Measurements from ENCODE around the gene EXOC6B.
"Not testable (repeated sequence)": the region's sequence is repeated elsewhere in the genome, so short reads cannot be mapped to it uniquely, and the experiment has no call there.

EXOC6B gene

DNA sequence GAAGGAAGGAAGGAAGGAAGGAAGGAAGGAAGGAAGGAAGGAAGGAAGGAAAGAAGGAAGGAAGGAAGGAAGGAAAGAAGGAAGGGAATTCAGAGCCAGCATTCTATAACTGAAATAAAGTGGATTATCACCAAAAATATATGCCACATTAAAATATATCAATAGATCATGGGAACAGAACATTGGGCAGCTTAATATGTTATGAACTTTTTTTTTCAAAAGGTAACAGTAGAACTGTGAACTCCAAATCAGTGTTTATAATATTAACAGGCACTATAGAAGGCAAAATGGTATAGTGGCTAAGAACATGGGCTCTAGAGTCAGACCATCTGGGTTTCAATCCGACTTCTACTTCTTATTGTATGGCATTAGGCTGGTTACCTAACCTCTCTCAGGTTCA lies 313.5 kb downstream of the EXOC6B start:
- TF ChIP-seq, protein P1, sequence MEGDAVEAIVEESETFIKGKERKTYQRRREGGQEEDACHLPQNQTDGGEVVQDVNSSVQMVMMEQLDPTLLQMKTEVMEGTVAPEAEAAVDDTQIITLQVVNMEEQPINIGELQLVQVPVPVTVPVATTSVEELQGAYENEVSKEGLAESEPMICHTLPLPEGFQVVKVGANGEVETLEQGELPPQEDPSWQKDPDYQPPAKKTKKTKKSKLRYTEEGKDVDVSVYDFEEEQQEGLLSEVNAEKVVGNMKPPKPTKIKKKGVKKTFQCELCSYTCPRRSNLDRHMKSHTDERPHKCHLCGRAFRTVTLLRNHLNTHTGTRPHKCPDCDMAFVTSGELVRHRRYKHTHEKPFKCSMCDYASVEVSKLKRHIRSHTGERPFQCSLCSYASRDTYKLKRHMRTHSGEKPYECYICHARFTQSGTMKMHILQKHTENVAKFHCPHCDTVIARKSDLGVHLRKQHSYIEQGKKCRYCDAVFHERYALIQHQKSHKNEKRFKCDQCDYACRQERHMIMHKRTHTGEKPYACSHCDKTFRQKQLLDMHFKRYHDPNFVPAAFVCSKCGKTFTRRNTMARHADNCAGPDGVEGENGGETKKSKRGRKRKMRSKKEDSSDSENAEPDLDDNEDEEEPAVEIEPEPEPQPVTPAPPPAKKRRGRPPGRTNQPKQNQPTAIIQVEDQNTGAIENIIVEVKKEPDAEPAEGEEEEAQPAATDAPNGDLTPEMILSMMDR (IDR thresholded peaks at IDR 0.05; ENCODE audit: low read depth, low read length): no peak
- Histone ChIP-seq H3K27ac (no peak overlapping the region), H3K4me3 (ENCODE audit: low read depth, low read length) (no peak overlapping the region), H3K9me3 (ENCODE audit: severe bottlenecking) (no peaks in the 10 kb centered on the region), H3K36me3 (no peaks in the 10 kb centered on the region), H3K27me3 (ENCODE audit: insufficient read depth, low read depth, severe bottlenecking) (no peaks in the 10 kb centered on the region)
- no peak for DNase-seq

DNA sequence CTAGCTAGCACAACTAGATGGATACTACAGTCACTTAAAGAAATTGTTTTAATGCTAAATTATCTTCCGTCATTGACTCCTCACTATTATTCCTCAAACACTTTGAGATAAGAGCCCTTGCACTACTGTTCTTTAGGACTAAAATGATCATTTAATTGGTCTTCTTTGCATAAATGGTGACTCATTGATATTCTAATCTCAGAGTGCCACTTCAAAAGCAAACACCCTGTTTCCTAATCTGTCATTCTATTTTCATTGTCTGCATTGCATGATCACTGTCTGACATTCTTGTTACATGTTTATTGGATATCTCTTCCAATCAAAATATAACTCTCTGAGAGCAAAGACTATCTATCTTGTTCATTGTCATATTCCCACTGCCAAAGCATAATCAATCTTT lies 313.9 kb downstream of the EXOC6B start:
- Histone ChIP-seq H3K27ac (no peak overlapping the region), H3K9me3 (ENCODE audit: severe bottlenecking) (no peaks in the 10 kb centered on the region), H3K27me3 (ENCODE audit: insufficient read depth, low read depth, severe bottlenecking) (no peaks in the 10 kb centered on the region), H3K36me3 (no peaks in the 10 kb centered on the region), H3K4me3 (ENCODE audit: low read depth, low read length) (no peak overlapping the region)
- TF ChIP-seq, protein P1 (IDR thresholded peaks at IDR 0.05; ENCODE audit: low read depth, low read length): no peak
- DNase-seq: no peak

DNA sequence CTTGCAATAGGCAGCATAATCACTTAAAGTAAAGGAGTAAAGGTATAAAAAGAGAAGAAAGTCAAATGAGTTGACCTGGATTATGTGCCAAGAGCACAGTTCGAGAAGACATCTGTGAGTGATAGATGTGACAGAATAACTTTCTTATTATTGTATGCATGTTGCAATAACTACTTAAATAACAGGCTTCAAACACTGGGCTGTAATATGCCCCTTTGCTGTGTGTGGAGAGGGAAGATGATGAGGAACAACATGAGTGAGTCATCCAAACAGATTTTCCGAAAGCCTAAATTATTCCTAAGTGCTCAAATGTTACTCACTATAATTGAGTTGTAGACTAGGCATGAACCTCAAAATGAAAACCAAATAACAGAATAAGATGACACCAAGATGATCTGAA lies 328.1 kb downstream of the EXOC6B start:
- Histone ChIP-seq H3K27me3 (ENCODE audit: insufficient read depth, low read depth, severe bottlenecking) (no peaks in the 10 kb centered on the region), H3K36me3 (no peaks in the 10 kb centered on the region; the same call in 1 of the 2 replicates), H3K4me3 (ENCODE audit: low read depth, low read length) (no peak overlapping the region), H3K27ac (no peak overlapping the region), H3K9me3 (ENCODE audit: severe bottlenecking) (no peaks in the 10 kb centered on the region)
- TF ChIP-seq, protein P1 (IDR thresholded peaks at IDR 0.05; ENCODE audit: low read depth, low read length): no peak
- no peak for DNase-seq

DNA sequence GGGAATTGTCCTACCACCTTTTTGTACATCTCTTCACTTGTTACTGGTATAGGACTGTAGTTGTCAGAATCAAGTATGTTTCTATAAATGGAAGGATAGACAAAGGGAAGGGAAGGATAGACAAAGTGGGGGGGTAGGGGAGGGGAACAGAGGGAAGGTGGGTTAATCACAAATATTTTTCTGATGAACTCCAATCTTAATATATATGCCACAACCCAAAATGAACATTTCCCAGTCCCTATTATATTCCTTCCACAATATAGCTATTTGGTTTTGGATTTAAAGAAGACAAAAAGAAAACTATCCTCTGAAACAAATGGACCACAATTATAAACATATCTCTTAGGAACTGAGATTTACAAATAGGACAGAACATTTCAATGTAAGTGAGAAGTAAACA lies 329.4 kb downstream of the EXOC6B start:
- Histone ChIP-seq H3K27ac (no peak overlapping the region), H3K4me3 (ENCODE audit: low read depth, low read length) (no peak overlapping the region), H3K27me3 (ENCODE audit: insufficient read depth, low read depth, severe bottlenecking) (no peaks in the 10 kb centered on the region), H3K9me3 (ENCODE audit: severe bottlenecking) (no peaks in the 10 kb centered on the region), H3K36me3 (no peaks in the 10 kb centered on the region; the same call in none of the 2 replicates)
- DNase-seq: no peak
- TF ChIP-seq, protein P1 (IDR thresholded peaks at IDR 0.05; ENCODE audit: low read depth, low read length): no peak

DNA sequence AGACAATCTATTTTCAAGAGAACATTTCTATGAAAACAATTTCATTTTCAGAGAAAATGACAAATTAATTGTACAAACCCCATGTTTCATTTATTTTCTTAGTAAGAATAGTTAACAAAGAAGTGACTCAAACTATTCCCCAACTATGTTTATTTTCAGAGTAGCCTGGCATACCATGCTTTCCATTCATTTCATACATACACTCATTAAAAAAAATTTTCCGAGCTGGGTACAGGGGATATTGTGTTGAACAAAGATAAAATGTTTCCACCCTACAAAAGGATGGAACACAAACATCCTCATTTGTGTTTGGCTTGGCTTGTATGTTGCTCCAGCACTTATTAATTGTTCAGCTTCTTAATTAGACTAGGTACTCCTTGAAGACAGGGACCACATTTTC lies 331.4 kb downstream of the EXOC6B start:
- DNase-seq: no peak
- H3K36me3 ChIP-seq: no peaks in the 10 kb centered on the region; the same call in none of the 2 replicates
- no peak overlapping the region for H3K27ac ChIP-seq
- H3K27me3 ChIP-seq (ENCODE audit: insufficient read depth, low read depth, severe bottlenecking): no peaks in the 10 kb centered on the region
- H3K9me3 ChIP-seq (ENCODE audit: severe bottlenecking): no peaks in the 10 kb centered on the region
- TF ChIP-seq, protein P1 (IDR thresholded peaks at IDR 0.05; ENCODE audit: low read depth, low read length): no peak
- no peak overlapping the region for H3K4me3 ChIP-seq (ENCODE audit: low read depth, low read length)

DNA sequence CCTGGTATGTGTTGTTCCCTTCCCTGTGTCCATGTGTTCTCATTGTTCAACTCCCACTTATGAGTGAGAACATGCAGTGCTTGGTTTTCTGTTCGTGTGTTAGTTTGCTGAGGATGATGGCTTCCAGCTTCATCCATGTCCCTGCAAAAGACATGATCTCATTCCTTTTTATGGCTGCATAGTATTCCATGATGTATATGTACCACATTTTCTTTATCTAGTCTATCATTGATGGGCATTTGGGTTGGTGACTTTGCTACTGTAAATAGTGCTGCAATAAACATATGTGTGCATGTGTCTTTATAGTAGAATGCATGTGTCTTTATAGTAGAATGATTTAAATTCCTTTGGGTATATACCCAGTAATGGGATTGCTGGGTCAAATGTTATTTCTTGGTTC lies 341.2 kb downstream of the EXOC6B start:
- H3K27me3 ChIP-seq (ENCODE audit: insufficient read depth, low read depth, severe bottlenecking); H3K36me3 ChIP-seq; H3K4me3 ChIP-seq (ENCODE audit: low read depth, low read length); H3K9me3 ChIP-seq (ENCODE audit: severe bottlenecking); H3K27ac ChIP-seq; DNase-seq: not testable (repeated sequence)
